NAMALWA (cell line): ENCODE measurements around the gene KIF1A.

ENCODE experiments used
- DNase-seq: peaks from one replicate; pipeline ENCODE4 v3.0.0-alpha.2; 2015; ENCODE audit warnings: low spot score

Gene KIF1A

GRCh38 chr2:240767341-240767740 is 52.7 kb downstream of the KIF1A start:
- DNase-seq, result no peak

DNA sequence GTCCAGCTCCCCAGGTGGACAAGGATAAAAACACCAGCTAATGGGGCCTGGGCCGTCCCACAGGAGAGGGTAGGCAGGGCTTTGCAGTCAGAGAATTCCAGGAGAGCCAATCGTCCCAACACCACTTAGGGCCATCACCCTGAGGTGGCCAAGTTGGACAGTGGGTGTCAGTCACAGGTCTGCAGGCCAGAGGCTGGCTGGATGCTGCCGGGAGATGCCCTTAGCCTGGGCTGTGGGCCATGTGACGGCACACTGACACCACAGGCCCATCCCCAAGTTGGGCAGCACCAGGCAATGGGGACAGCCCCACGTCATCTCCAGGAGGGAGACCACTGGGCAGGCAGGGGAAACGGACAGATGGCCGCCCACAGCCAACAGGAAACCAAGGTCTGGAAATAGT is 53.9 kb downstream of the KIF1A start:
- DNase-seq, result no peak

GRCh38 chr2:240765007-240765406 is 55.0 kb downstream of the KIF1A start:
- no peak for DNase-seq

GRCh38 chr2:240764605-240765004 is 55.4 kb downstream of the KIF1A start:
- DNase-seq, result no peak

DNA sequence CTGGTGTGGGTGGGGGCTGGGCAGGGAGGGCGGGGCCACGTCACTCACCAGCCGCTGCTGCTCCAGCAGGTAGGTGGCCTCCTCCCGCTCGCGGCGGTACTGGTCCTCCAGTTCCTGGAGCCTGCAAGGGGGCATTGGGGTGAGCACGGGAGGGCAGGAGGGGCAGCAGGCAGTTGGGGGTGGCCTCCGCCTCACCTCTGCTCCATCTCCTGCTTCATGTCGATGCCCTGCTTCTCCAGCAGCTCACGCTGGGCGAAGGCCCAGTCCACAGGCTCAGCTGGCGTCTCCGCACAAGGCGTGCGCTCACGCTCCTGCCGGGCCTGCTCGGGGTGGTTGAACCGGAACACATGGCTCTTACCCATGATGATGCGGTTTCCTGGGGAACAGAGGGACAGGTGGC is 57.0 kb downstream of the KIF1A start:
- no peak for DNase-seq

- no peak for DNase-seq
Observed at GRCh38 chr2:240762249-240762648, 57.8 kb downstream of the KIF1A start.

DNA sequence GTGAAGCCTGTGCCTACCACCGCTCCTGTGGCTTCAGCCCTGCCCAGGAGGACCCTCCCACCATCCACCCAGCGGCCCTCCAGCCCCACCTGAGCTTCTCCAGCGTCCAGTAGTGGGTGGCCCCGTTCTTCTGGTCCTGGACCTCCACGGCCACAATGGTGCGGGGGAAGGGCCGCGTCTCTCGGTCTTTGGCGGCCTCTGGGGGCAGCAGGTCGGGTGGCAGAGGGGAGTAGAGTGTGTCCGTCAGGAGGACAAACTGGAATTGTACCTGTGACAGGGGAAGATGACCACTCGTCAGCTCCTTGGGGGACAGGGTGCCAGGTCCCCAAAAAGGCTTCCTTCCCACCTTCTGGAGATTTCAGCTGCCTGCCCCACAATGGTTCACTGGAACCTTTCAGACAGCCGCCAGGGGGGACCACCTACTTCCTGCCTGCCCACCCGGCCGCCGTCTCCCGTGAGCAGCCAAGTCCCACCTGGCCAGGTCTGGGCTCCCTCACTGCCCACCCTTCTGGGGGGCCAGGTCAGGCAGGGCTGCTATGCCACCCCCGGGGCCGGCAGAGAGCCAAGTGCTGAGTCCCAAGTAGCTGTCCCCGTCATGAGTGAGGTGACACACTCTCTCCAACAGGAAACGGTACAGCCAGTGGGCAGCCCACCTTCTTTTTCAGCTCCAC is 59.3 kb downstream of the KIF1A start:
- DNase-seq, result no peak

DNA sequence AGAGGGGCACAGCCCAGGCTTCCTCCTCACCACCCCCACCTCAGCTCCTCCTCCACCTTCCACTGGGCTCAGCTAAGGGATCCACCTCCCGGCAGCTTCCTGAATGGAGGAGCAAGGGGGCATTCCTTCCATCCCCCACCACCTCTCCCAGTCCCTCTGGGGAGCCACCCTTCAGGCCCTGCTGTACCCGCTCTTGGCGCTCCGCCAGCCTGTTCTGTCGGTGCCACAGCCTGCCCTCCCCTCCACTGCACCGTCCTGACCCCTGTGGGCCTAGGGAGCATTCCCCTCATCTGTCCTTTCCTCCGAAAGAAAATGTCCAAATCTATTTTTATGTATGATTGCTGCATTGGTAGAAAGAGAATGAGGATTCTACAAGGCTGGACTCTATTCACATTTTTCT is 59.9 kb downstream of the KIF1A start:
- no peak for DNase-seq

- no peak for DNase-seq
Observed at GRCh38 chr2:240759459-240759858, 60.6 kb downstream of the KIF1A start.

- no peak for DNase-seq
Observed at GRCh38 chr2:240757086-240757614, 62.9 kb downstream of the KIF1A start.

DNA sequence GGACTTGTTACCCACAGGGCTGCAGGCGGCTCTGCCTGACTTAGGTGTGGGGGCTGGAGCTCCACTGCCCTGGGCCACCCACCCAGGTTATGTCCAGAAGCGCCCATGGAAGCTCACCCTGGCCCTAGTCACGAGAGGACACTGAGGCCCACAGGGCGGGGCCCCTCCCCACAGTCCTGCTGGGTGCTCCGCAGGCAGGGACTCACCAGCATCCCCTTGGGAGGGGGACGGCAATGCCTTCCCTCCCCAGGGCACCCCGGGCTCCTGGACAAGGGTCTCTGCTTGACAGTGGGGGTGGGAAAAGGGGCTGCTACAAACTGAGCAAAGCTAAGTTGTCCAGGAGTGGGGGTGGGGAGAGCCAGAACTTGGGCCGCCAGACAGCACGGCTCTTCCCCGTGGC is 67.8 kb downstream of the KIF1A start:
- DNase-seq, result no peak

- DNase-seq, result no peak
Observed at GRCh38 chr2:240750409-240750808, 69.6 kb downstream of the KIF1A start.

GRCh38 chr2:240749516-240749915 is 70.5 kb downstream of the KIF1A start:
- DNase-seq, result no peak

- DNase-seq, result no peak
Observed at GRCh38 chr2:240747256-240747655, 72.8 kb downstream of the KIF1A start.

GRCh38 chr2:240746671-240747070 is 73.3 kb downstream of the KIF1A start:
- DNase-seq, result no peak

GRCh38 chr2:240745962-240746361 is 74.1 kb downstream of the KIF1A start:
- no peak for DNase-seq

DNA sequence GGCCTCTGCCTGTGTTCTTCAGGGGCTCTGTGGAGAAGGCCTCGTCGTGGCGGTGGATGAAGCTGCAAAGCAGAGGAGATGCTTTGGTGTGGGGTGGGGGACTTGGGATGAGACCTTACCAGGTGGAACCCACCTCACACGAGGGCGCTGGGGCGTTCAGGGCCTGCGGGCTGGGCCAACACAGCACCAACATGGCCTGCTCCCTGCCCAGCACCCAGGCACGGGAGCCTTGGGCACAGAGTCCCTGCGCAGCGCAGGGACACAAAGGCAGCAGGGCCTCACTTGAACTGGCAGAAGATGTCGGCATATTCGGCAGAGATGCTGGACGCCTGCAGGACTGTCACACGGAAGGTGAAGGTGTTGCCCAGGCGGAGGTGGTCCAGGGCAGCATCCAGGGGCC is 74.6 kb downstream of the KIF1A start:
- no peak for DNase-seq

DNA sequence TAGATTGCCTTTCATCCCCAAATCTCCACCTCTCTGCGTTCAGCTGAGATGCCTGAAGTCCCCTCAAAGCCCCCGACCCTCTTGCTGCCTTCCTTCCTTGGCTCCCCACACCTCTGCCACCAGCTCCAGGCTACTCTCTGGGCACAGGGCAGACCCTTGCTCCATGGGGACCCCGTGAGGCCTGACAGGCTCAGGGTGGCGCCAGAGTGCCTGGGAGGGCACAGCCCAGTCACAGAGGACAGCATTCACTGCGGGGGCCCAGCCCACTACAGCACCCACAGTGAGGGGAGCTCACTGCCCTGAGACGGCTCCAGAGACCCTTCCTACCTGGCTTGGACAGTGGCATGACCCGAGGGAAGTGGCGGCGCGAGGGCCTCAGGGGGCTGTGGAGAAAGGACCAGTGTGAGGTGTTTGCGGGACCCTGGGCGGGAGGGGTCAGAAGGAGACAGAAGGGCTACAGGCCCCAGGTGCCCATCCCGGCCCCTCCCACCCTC is 77.4 kb downstream of the KIF1A start:
- DNase-seq, result no peak

GRCh38 chr2:240741091-240741490 is 78.9 kb downstream of the KIF1A start:
- no peak for DNase-seq

DNA sequence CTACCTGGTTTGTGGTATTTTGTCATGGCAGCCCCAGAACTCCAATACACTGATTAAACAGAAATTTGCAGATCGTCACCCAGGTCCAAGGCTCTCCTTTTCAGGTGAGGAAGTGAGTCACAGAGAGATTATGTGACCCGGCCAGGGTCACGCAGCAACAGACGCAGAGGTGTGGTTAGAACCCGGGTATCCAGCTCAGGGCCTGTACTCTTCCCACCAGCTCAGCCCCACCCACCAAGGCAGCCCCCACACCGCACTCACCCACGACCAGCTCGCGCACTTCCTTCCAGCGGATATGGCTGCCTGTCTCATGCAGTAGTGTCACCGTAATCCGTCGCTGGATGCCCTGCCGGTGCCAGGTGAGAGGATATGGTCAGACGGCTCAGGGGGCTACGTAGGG is 80.2 kb downstream of the KIF1A start:
- no peak for DNase-seq

DNA sequence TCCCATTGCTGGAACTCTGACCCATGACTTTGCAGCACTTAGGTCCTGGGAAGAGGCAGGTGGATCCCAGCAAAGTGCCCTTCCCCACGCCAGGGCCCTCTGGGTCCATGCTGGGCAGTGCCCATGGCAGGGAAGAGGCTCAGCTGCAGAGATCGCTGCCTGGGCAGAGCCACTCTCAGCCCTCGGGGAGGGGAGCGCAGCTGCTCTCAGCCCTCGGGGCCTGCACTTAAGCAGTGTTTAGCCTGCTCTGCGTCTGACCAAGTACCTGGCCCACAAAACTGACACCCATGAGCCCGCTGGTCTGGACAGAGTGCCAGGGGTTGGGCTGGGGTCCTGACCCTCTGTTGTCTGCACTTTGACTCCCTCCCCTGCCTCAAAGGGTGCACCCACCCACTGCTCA is 82.1 kb downstream of the KIF1A start:
- no peak for DNase-seq

GRCh38 chr2:240737512-240737911 is 82.5 kb downstream of the KIF1A start:
- no peak for DNase-seq

- no peak for DNase-seq
Observed at GRCh38 chr2:240736281-240737250, 83.5 kb downstream of the KIF1A start.
